Stomach (tissue), 9 donors: ENCODE measurements around the gene PLPPR2. TPM values are rescaled to one million over a fixed set of nuclear protein-coding genes. Genes with fewer than 3 reads are reported as not detected.

Experiments
- DNase-seq, 2 donors: peaks; one replicate each; pipeline versions ENCODE4 v3.0.0 to v3.0.0-alpha.2; 2013 to 2019
- H3K27ac ChIP-seq, 5 donors: fragments of 200-600 bp in 4 of 5; sonication (generic) in 4 of 5; one replicate each; pipeline ENCODE4 v1.5.1; 2013 to 2019; ENCODE audit warnings: mild to moderate bottlenecking in 1 of 5, moderate library complexity in 1 of 5
- H3K27me3 ChIP-seq, 3 donors: fragments of 200-600 bp; sonication (generic); one replicate each; pipeline ENCODE4 v1.5.1; 2017 to 2019; ENCODE audit warnings: mixed run types in 1 of 3
- H3K36me3 ChIP-seq, 4 donors: fragments of 200-600 bp; sonication (generic); 1 replicate in 3 of 4; 2 replicates in 1 of 4; pipeline ENCODE4 v1.5.1; 2016 to 2019
- H3K4me1 ChIP-seq, 4 donors: fragments of 200-600 bp; sonication (generic); one replicate each; pipeline ENCODE4 v1.5.1; 2016 to 2019
- H3K4me3 ChIP-seq, 4 donors: fragments of 200-600 bp; sonication (generic) in 3 of 4; one replicate each; pipeline ENCODE4 v1.5.1; 2016 to 2019; ENCODE audit warnings: mild to moderate bottlenecking in 1 of 4
- H3K9me3 ChIP-seq, 4 donors: fragments of 200-600 bp; sonication (generic); one replicate each; pipeline ENCODE4 v1.5.1; 2016 to 2019
- CTCF ChIP-seq, 7 experiments: fragments of 450-650 bp in 4 of 7; fragments of 200-600 bp in 3 of 7; sonication (generic) in 3 of 7; IDR thresholded peaks; one replicate each; pipeline ENCODE4 v1.5.1; 2016 to 2019; ENCODE audit warnings: antibody characterized with exemption in 7 of 7, control low read depth in 2 of 7, mild to moderate bottlenecking in 1 of 7
- EP300 ChIP-seq: sonication (generic); formaldehyde crosslinking; IDR thresholded peaks from one replicate; pipeline ENCODE4 v1.6.1; 2017; ENCODE audit warnings: antibody characterized with exemption
- POLR2A ChIP-seq, 4 donors: fragments of 450-650 bp; IDR thresholded peaks; one replicate each; pipeline ENCODE4 v1.6.1; 2016; ENCODE audit warnings: antibody characterized with exemption in 4 of 4, control low read depth in 2 of 4, mild to moderate bottlenecking in 1 of 4, moderate library complexity in 1 of 4
- POLR2AphosphoS5 ChIP-seq, 3 donors: sonication (generic); formaldehyde crosslinking; IDR thresholded peaks; one replicate each; pipeline ENCODE4 v1.6.1; 2016; ENCODE audit warnings: antibody characterized with exemption in 3 of 3
- WGBS, 5 donors: extraction: QIAGEN DNeasy Blood & Tissue Kit in 3 of 5; methylation state at CpG; one replicate each; pipeline versions ENCODE4 v1.1.5 to v1.1.7; 2013 to 2018; 5-methylcytosine and 5-hydroxymethylcytosine counted together
- intact Hi-C: fragments of 100-400 bp; cut with DNase I; formaldehyde crosslinking; loops from one replicate; pipeline ENCODE4 v1.15.1; 2023; ENCODE audit warnings: low total_unique reads
- polyA plus RNA-seq, 3 donors: library from polyadenylated mRNA; stranded (reverse); fragments of 200-250 nt; gene quantifications; one replicate each; pipeline ENCODE4 v1.2.3, GENCODE V29; 2013
- total RNA-seq, 5 donors: library from RNA; depleted of rRNA; stranded (reverse); fragments of >200 nt; gene quantifications; one replicate each; pipeline versions ENCODE4 v1.1.0 to v1.2.3, GENCODE V29; 2014 to 2016
- donor health status: healthy with polysubstance abuse.
- donor health status: Bipolar disorder and iron deficiency.
- donor health status: healthy.

PLPPR2 gene
- total and polyA plus RNA-seq, 8 donors, result 6.1 to 364 (median 9.8) TPM

- no peak for DNase-seq
- Histone ChIP-seq H3K36me3 (peaks cover 44 to 69% (median 67%) of the 10 kb centered on the region in 4 donors), H3K27ac (no peak overlapping the region), H3K27me3 (no peaks in the 10 kb centered on the region), H3K4me3 (no peak overlapping the region), H3K9me3 (no peaks in the 10 kb centered on the region), H3K4me1 (peaks cover 15 to 36% (median 32%) of the 10 kb centered on the region in 4 donors)
- intact Hi-C loops, result no loop called here
- TF ChIP-seq EP300 (no peak), CTCF (IDR thresholded peaks at IDR 0.05) (no peak), POLR2A (IDR thresholded peaks at IDR 0.05) (no peak), POLR2AphosphoS5 (IDR thresholded peaks at IDR 0.05) (no peak)
- WGBS, 5 donors, result 92 to 96% (median 95%) methylated on average over 8 to 17 of the region's 17 CpGs
Measured at GRCh38 chr19:11335449-11336146, 19.6 kb upstream of the PLPPR2 start.

GRCh38 chr19:11337080-11337479 lies 18.2 kb upstream of the PLPPR2 start:
- Histone ChIP-seq H3K4me3 (peak overlapping the region in 1 of 4 donors; percentile 69), H3K36me3 (peaks cover 43 to 64% (median 55%) of the 10 kb centered on the region in 4 donors), H3K4me1 (peaks cover 15 to 36% (median 32%) of the 10 kb centered on the region in 4 donors), H3K9me3 (no peaks in the 10 kb centered on the region), H3K27me3 (no peaks in the 10 kb centered on the region), H3K27ac (peak overlapping the region in 1 of 5 donors; percentile 90)
- no peak for DNase-seq
- TF ChIP-seq POLR2A (IDR thresholded peaks at IDR 0.05) (no peak), POLR2AphosphoS5 (IDR thresholded peaks at IDR 0.05) (no peak), CTCF (IDR thresholded peaks at IDR 0.05) (no peak), EP300 (no peak)
- 64 to 78% (median 75%) methylated on average over 14 of the region's 14 CpGs for WGBS, 5 donors
- intact Hi-C loops, result no loop called here

GRCh38 chr19:11338121-11338520 lies 17.1 kb upstream of the PLPPR2 start:
- no peak for TF ChIP-seq POLR2AphosphoS5 (IDR thresholded peaks at IDR 0.05)
- TF ChIP-seq POLR2A (IDR thresholded peaks at IDR 0.05), result no peak
- TF ChIP-seq EP300, result no peak
- TF ChIP-seq CTCF (IDR thresholded peaks at IDR 0.05), result no peak
- Histone ChIP-seq H3K27ac (peak overlapping the region; percentile 90 to 91 (median 90)), H3K9me3 (no peaks in the 10 kb centered on the region), H3K4me1 (peaks cover 15 to 42% (median 33%) of the 10 kb centered on the region in 4 donors), H3K36me3 (peaks cover 35 to 63% (median 52%) of the 10 kb centered on the region in 4 donors), H3K27me3 (no peaks in the 10 kb centered on the region), H3K4me3 (peak overlapping the region; percentile 69 to 95 (median 93))
- intact Hi-C loops, result no loop called here
- DNase-seq, result peak in 1 of 2 donors; percentile 69
- 36 to 53% (median 40%) methylated on average over 7 of the region's 7 CpGs for WGBS, 5 donors

- peaks cover 16 to 47% (median 39%) of the 10 kb centered on the region in 4 donors for H3K4me1 ChIP-seq
- TF ChIP-seq EP300 (no peak), POLR2AphosphoS5 (IDR thresholded peaks at IDR 0.05) (no peak), POLR2A (IDR thresholded peaks at IDR 0.05) (no peak), CTCF (IDR thresholded peaks at IDR 0.05) (no peak)
- H3K27me3 ChIP-seq, result no peaks in the 10 kb centered on the region
- peak overlapping the region; percentile 90 to 91 (median 90) for H3K27ac ChIP-seq
- DNase-seq, result no peak
- 12 to 17% (median 16%) methylated on average over 18 to 21 of the region's 21 CpGs for WGBS, 5 donors
- no peaks in the 10 kb centered on the region for H3K9me3 ChIP-seq
- peak overlapping the region; percentile 69 to 95 (median 93) for H3K4me3 ChIP-seq
- intact Hi-C loops, result no loop called here
- peaks cover 31 to 57% (median 46%) of the 10 kb centered on the region in 4 donors for H3K36me3 ChIP-seq
Measured at GRCh38 chr19:11338569-11339253, 16.5 kb upstream of the PLPPR2 start.
